D341Med (cell line): Measurements from ENCODE around the gene NAP1L1.

ENCODE experiments used
- DNase-seq: peaks from one replicate; pipeline ENCODE4 v3.0.0; 2012; ENCODE audit warnings: low spot score

The NAP1L1 gene

DNA sequence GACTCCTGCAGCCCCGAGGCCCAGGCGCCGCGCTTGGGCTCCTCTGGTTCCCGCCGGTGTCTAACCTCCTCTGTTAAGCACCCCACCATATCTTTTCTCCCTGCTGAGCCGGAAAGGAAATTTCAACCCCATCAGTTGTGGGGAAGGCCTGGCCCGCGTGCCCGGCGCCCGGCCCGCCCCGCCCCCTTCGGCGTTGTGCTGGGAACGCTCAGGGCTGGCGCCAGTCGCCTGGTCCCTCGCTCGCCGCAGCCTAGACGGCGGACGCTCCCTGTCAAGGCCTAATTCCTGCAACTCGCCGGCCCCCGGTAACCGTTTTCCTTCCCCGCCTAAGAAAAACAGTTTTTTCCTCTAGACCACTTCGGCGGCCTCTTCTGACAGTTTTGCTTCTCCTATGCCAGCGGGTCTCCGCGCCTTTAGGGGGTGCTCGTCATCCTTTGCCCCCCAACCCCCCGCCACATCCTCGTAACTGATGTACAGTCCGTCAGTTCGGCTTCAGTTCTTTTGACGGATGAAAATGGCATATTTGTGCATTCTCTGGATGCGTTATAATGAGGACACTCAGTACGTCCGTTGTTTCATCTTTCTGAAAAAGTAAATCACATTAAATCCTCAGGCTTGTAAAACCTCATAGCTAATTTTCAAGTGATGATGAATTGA lies 506 bp upstream of the NAP1L1 start:
- peak; percentile 89 for DNase-seq

GRCh38 chr12:76083246-76083903 lies 1.1 kb downstream of the NAP1L1 start:
- DNase-seq, result no peak

GRCh38 chr12:76081909-76082308 lies 2.6 kb downstream of the NAP1L1 start:
- DNase-seq, result no peak

DNA sequence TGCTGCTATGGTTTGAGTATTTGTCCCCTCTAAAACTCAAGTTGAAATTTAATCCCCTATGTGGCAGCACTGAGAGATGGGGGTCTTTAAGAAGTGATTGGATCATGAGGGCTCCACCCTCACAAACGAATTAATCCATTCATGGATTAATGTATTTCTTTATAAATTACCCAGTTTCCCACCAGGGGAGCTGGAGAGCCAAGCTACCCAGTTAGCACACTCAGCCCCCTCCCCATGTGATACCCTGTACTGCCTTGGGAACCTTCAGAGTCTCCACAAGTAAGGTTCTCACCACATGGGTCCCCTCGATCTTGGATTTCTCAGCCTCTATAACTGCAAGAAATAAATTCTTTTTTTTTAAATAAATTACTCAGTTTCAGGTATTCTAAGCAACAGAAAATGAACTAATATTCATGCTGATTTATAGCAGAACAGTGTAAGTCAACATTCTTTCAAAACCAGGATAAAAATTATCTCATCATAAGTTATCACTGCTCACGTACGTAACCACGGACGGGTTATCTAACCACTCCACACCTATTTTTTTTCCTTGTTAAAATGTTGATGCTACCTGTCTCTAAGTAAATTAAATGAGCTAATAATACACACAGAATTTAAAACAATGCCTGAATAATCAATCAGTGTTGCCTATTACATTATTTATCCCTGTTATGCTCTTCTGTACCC lies 3.6 kb downstream of the NAP1L1 start:
- DNase-seq, result peak; percentile 44

DNA sequence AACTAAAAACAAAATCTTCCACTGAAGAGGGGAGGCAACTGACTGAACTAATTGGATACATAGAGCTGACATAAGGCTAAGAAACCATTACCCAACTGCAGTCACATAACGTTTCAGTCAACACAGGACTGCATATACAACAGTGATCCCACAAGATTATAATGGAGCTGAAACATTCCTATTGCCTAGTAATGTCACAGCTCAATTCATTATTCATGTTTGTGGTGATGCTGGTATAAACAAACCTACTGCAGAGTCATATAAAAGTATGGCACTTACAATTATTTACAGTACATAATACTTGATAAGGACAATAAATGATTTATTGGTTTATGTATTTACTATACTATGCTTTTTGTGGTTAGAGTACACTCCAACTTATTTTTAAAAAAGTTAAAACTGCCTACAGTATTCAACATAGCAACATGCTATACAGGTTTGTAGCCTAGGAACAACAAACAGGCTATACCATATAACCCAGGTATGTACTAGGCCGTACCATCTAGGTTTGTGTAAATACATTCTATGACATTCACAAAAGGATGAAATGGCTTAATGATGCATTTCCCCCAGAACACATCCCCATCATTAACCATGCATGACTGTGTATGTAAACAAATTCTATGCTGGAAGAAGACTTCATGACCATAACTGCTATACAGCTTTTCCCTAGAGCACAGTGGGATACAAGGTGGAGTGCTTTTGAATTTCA lies 4.3 kb downstream of the NAP1L1 start:
- DNase-seq, result no peak

GRCh38 chr12:76078748-76079147 lies 5.7 kb downstream of the NAP1L1 start:
- DNase-seq, result no peak

GRCh38 chr12:76075448-76075847 lies 9.0 kb downstream of the NAP1L1 start:
- DNase-seq, result no peak

- DNase-seq, result no peak
Measured at GRCh38 chr12:76074701-76075336, 9.7 kb downstream of the NAP1L1 start.

DNA sequence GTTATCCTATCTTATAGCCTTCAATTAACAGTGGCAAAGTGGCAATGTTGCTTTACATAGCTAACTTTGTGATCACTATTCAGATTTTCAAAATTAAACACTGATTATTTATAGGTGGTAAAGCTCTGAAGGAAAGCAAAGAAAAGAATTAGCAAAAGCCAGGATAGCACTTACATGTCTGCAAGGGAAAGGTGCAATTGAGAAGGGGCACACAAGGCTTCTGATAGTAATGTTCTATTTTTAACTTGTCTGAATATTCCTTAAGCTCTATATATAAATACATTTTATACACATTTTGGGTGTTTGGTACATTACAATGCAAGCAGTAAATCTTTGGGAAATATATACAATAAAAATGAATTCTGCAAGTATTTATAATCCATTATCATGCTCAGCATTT lies 10.9 kb downstream of the NAP1L1 start:
- no peak for DNase-seq

GRCh38 chr12:76072568-76072967 lies 11.9 kb downstream of the NAP1L1 start:
- DNase-seq, result no peak

GRCh38 chr12:76069339-76069738 lies 15.1 kb downstream of the NAP1L1 start:
- DNase-seq, result no peak

DNA sequence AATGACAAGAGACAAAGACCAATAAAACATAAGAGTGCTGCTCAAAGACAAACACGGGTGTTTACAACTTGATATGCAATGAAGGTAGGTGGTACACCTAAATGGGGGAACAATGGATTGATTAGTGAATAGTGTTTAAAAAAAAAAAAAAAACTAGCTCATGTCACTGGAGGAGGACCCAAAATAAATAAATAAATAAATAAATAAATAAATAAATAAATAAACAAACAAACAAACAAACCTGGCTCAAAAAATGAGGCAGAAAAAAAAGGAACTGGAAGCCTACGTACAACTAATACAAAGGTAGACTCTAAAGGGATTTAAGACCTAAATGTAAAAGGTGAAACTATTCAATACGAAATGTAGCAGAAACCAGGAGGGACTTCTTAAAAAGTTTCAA lies 18.6 kb downstream of the NAP1L1 start:
- no peak for DNase-seq

DNA sequence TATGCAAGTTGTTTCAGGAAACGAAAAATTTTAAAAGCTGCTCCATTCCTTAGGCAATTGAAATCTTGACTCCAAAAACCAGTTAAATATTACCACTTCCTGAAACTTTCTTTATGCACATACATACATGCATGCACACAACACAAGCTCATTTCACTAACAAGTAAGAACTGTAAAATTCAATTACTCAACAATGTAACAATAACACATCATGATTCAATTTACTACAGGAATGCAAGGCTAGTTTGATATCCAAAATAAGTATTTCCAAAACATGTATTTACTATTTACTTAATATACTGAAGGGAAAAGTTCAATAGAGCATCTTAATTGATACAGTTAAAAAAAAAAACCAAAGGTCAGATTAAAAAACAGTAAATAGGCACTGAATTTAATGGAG lies 19.6 kb downstream of the NAP1L1 start:
- no peak for DNase-seq

DNA sequence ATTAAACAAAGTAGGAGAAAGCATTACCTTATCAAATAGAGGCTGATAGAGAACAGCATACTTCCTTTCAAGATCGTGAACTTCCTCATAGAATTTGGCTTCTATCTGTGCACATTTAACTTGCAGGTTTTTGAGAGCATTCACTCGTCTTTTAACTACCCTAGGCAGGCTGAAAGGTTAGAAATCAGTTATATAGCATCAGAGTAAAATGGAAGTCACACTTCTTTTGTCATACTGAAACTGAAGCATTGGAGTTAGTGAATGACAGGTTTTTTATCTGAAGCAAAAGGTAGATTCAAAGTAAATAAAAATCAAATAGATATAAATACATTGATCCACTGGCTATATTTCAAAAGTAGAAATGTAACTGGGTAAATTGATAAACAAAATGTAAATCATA lies 24.4 kb downstream of the NAP1L1 start:
- no peak for DNase-seq

- no peak for DNase-seq
Measured at GRCh38 chr12:76057326-76057725, 27.2 kb downstream of the NAP1L1 start.

DNA sequence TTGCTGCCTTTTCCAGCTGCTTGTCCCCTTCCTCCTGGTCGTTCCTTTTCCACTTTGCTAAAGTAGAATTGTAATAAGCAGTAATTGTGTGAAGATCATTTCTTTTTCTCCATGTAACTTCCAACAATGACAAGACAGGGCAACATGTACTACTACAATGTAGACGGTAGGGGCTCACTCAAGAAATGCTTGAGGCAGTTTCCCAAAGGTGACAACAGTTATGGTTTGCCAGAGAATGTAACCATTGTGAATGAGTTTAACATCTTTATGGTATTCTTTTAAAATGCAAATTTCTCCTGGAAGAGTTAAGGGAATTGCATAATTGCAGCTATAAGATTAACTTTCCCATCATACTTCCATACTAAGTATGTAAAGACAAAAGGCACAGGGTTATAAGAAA lies 29.1 kb downstream of the NAP1L1 start:
- DNase-seq, result no peak

DNA sequence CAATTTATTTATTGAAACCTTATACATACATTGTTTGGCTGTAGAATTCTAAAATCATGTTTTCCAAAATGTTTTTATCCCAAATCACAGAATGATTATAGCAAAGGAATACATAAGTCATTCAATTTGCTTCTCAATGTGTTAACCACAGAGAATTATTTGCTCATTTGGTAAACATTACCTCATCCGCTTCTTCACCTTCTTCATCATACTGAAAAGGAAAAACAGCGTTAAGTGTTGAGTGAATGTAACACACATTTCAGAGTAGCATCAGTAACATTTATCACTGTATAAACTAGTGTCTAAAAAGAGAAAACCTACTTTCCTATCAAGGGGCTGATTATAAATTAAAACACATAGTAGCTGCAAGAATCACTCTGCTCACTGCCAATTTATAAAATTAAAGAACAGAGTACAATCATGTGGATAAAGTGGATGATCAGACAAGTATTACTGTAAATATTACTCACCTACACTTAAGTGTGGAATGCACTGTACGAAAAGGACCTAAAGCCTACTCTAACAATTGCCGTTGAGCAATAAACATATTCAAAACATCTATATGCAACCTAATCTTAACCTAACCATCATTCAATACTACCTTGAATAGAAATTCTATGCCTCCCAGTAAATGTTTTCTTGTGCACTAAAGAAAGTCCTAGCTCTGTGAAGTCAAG lies 34.8 kb downstream of the NAP1L1 start:
- DNase-seq, result no peak

- DNase-seq, result no peak
Measured at GRCh38 chr12:76047742-76048141, 36.7 kb downstream of the NAP1L1 start.

DNA sequence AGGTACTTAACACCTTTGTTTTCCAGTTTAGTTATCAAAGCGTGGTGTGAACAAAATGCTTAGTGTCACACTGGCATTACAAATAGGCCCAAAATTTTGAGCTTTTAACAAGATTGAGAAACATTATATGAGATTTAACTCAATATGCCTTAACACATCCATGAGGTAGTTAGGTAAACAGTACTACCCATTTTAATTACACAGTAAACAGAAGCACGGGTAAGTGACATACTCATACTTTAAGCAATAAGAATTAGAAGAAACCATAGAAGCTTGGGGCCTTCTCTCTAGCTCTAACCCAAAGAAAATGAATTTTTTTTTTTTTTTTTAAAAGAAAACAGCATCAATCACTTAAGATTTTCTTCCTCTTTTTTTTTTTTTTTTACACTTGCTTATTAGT lies 37.4 kb downstream of the NAP1L1 start:
- DNase-seq, result no peak

DNA sequence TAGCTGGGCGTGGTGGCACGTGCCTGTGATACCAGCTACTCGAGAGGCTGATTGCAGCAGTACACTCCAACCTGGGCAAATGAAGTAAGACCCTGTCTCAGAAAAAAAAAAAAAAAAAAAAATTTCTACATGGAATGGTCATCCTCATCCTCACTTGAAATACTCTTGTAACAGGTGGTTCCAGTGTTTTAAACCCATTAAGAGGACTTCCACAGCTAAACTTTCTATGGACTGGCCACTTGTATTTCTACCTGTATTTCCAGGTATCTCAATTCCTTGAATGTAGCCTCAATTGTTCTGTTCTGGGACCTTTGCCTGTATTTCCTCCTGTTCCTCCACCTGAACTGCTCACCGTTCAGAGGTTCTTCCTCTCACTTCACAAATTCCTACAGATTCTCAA lies 41.1 kb downstream of the NAP1L1 start:
- DNase-seq, result no peak

- DNase-seq, result no peak
Measured at GRCh38 chr12:76042147-76042546, 42.3 kb downstream of the NAP1L1 start.

DNA sequence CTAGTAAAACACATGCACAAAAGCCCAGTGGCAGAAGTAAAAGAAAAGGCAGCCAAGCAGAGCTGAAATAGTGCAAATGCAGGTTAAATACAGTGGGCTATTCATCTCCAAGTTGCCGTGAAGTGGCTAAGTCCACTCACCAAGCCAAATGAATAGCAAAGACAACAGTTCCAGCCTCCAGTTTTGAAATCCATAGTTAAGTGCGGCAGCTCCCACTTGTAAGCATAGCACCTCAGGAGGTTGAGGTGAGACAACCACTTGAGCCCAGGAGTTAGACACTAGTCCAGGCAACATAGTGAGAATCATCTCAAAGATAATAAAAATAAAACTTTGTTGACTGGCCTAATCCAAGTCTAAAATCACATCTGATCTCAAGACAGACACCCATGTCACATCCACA lies 43.1 kb downstream of the NAP1L1 start:
- no peak for DNase-seq
